ENCODE data around the gene KCTD4. TPM values are rescaled to one million over a fixed set of nuclear protein-coding genes. Genes with fewer than 3 reads are reported as not detected.
A peak's percentile ranks its signal among the peaks of the same experiment; 100 is the strongest.

The KCTD4 gene
- total RNA-seq, 4 donors from 2014 or later: 1.3 to 1.9 TPM; not detected in 2

DNA sequence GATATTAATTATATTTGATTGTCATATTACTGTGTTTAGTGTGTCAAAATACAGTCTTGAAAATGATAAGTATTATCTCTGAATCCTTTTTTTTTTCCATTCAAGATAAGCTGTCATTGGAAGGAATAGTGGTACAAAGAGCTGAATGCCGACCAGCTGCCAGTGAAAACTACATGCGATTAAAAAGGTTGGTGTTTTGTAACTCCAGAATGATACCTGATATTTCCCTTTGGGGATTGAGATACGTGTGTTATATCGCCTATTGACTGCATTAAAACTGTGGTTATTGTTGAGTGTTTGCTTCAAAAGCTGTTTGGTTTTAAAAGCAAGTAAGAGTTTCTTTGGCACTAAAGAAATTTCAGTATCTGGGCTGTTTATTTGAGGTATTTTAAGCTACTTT lies 6.5 kb upstream of the KCTD4 start:
- WGBS, 2 donors (ENCODE audit: low coverage in 1 of 2): 60 to 69% methylated on average over 4 of the region's 4 CpGs
- DNase-seq: no peak
- Histone ChIP-seq H3K27me3 (no peaks in the 10 kb centered on the region), H3K27ac (peak overlapping the region; percentile 48 to 69 (median 55)), H3K4me1 (peaks cover 3 to 28% (median 14%) of the 10 kb centered on the region in 4 donors), H3K4me3 (no peak overlapping the region), H3K36me3 (peaks cover 0 to 5% (median 0%) of the 10 kb centered on the region in 4 donors), H3K9me3 (no peaks in the 10 kb centered on the region)
- TF ChIP-seq, protein P1, sequence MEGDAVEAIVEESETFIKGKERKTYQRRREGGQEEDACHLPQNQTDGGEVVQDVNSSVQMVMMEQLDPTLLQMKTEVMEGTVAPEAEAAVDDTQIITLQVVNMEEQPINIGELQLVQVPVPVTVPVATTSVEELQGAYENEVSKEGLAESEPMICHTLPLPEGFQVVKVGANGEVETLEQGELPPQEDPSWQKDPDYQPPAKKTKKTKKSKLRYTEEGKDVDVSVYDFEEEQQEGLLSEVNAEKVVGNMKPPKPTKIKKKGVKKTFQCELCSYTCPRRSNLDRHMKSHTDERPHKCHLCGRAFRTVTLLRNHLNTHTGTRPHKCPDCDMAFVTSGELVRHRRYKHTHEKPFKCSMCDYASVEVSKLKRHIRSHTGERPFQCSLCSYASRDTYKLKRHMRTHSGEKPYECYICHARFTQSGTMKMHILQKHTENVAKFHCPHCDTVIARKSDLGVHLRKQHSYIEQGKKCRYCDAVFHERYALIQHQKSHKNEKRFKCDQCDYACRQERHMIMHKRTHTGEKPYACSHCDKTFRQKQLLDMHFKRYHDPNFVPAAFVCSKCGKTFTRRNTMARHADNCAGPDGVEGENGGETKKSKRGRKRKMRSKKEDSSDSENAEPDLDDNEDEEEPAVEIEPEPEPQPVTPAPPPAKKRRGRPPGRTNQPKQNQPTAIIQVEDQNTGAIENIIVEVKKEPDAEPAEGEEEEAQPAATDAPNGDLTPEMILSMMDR (IDR thresholded peaks at IDR 0.05): no peak
- TF ChIP-seq EP300 (IDR thresholded peaks at IDR 0.05; ENCODE audit: low read depth): no peak
- TF ChIP-seq POLR2A (IDR thresholded peaks at IDR 0.05): no peak
- no peak for TF ChIP-seq POLR2AphosphoS5 (IDR thresholded peaks at IDR 0.05)
- in situ Hi-C loops (cut with MboI; ENCODE audit: low pct_ligation_motif_present in 1 of 4, low pct_unique_long_range_greater_than_20kb in 1 of 4, low sequenced_read_pairs in 3 of 4) (no loop called here), intact Hi-C loops (cut with DNase I; ENCODE audit: low total_unique reads) (no loop called here)

DNA sequence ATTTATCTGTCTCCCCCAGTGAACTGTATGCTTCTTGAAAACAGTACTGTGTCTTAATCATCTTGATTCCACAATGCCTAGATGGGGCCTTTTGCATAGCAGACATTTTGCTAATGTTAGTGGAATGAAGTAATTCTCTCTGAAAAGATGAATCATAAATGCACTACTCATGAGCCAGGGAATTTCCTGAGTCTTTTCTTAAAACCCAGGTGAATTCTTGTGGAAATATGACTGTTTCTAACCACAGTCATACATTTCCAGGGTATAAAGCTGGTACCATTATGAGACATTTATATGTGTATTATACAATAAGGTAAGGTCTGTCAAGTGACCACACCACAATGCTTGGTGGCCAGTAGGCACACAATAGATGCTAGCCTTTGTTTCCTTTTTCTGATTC lies 5.5 kb upstream of the KCTD4 start:
- in situ Hi-C loops (cut with MboI; ENCODE audit: low pct_ligation_motif_present in 1 of 4, low pct_unique_long_range_greater_than_20kb in 1 of 4, low sequenced_read_pairs in 3 of 4): no loop called here
- Histone ChIP-seq H3K36me3 (peaks cover 0 to 5% (median 0%) of the 10 kb centered on the region in 4 donors), H3K4me1 (peaks cover 3 to 28% (median 14%) of the 10 kb centered on the region in 4 donors), H3K9me3 (no peaks in the 10 kb centered on the region), H3K27ac (peak overlapping the region; percentile 48 to 69 (median 55)), H3K27me3 (no peaks in the 10 kb centered on the region), H3K4me3 (no peak overlapping the region)
- DNase-seq: no peak
- intact Hi-C loops (cut with DNase I; ENCODE audit: low total_unique reads): no loop called here
- TF ChIP-seq, protein P1 (IDR thresholded peaks at IDR 0.05): no peak
- no peak for TF ChIP-seq POLR2A (IDR thresholded peaks at IDR 0.05)

DNA sequence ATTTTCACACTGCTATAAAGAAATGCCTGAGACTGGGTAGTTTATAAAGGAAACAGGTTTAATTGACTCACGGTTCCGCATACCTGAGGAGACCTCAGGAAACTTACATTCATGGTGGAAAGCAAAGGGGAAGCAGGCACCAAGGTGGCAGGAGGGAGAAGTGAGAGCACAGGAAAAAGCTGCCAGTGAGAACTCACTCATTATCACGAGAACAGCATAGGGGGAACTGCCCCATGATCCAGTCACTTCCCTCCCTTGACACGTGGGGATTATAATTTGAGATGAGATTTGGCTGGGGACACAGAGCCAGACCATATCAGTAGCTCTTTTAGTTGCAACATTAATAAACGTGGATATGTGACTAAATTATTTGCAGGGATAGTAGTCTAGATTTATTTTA lies 4.3 kb upstream of the KCTD4 start:
- in situ Hi-C loops (cut with MboI; ENCODE audit: low pct_ligation_motif_present in 1 of 4, low pct_unique_long_range_greater_than_20kb in 1 of 4, low sequenced_read_pairs in 3 of 4): no loop called here
- TF ChIP-seq POLR2A (IDR thresholded peaks at IDR 0.05) (no peak), POLR2AphosphoS5 (IDR thresholded peaks at IDR 0.05) (no peak), EP300 (IDR thresholded peaks at IDR 0.05; ENCODE audit: low read depth) (no peak)
- TF ChIP-seq, protein P1 (IDR thresholded peaks at IDR 0.05): no peak
- intact Hi-C loops (cut with DNase I; ENCODE audit: low total_unique reads): no loop called here
- Histone ChIP-seq H3K27ac (no peak overlapping the region), H3K4me3 (no peak overlapping the region), H3K9me3 (no peaks in the 10 kb centered on the region), H3K4me1 (peaks cover 3 to 28% (median 14%) of the 10 kb centered on the region in 4 donors), H3K36me3 (peaks cover 0 to 5% (median 0%) of the 10 kb centered on the region in 4 donors), H3K27me3 (no peaks in the 10 kb centered on the region)
- DNase-seq: no peak
- WGBS, 2 donors (ENCODE audit: low coverage in 1 of 2): 68 to 76% methylated on average over 5 of the region's 5 CpGs

DNA sequence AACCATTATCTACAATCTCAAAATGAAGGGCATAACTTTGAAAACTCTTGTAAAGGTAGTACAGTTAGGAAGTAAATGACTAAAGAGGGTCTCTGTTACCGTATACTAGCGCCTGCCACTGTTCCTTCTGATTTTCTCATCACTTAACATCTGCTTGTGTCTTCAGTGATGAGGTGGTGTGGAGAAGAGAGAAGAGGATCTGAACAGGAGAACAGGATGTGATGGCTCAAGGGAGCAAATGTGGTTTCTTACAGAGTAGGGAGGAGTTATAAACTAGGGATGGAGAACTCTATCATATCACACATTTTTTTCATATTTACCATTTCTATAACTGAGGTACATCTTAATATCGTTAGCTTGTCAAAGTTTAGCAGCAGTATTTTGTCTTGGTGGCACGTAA lies 1.1 kb downstream of the KCTD4 start:
- no peak for DNase-seq
- intact Hi-C loops (cut with DNase I; ENCODE audit: low total_unique reads): loop anchor here (10.0 kb wide), 1 partner anchor 85 kb away; no protein-coding TSS in a partner anchor
- in situ Hi-C loops (cut with MboI; ENCODE audit: low pct_ligation_motif_present in 1 of 4, low pct_unique_long_range_greater_than_20kb in 1 of 4, low sequenced_read_pairs in 3 of 4): no loop called here
- Histone ChIP-seq H3K4me1 (peaks cover 0 to 8% (median 2%) of the 10 kb centered on the region in 4 donors), H3K9me3 (no peaks in the 10 kb centered on the region), H3K36me3 (no peaks in the 10 kb centered on the region), H3K27ac (no peak overlapping the region), H3K27me3 (no peaks in the 10 kb centered on the region), H3K4me3 (no peak overlapping the region)
- TF ChIP-seq POLR2A (IDR thresholded peaks at IDR 0.05): no peak
- TF ChIP-seq, protein P1 (IDR thresholded peaks at IDR 0.05): no peak
- TF ChIP-seq EP300 (IDR thresholded peaks at IDR 0.05; ENCODE audit: low read depth): no peak
- no peak for TF ChIP-seq POLR2AphosphoS5 (IDR thresholded peaks at IDR 0.05)
- 95 to 100% methylated on average over 4 of the region's 4 CpGs for WGBS, 2 donors (ENCODE audit: low coverage in 1 of 2)
